HG03575 (cell line): ENCODE data around the gene PFKP.
"Not testable (repeated sequence)": the region's sequence is repeated elsewhere in the genome, so short reads cannot be mapped to it uniquely, and the experiment has no call there.

ENCODE experiments used
- ATAC-seq: cut with Tn5 transposase; IDR thresholded peaks from one replicate; pipeline ENCODE4 v1.9.1; 2021; ENCODE audit not compliant: unreplicated experiment, insufficient number of reproducible peaks, low FRiP score; ENCODE audit errors: extremely low read depth

PFKP gene

DNA sequence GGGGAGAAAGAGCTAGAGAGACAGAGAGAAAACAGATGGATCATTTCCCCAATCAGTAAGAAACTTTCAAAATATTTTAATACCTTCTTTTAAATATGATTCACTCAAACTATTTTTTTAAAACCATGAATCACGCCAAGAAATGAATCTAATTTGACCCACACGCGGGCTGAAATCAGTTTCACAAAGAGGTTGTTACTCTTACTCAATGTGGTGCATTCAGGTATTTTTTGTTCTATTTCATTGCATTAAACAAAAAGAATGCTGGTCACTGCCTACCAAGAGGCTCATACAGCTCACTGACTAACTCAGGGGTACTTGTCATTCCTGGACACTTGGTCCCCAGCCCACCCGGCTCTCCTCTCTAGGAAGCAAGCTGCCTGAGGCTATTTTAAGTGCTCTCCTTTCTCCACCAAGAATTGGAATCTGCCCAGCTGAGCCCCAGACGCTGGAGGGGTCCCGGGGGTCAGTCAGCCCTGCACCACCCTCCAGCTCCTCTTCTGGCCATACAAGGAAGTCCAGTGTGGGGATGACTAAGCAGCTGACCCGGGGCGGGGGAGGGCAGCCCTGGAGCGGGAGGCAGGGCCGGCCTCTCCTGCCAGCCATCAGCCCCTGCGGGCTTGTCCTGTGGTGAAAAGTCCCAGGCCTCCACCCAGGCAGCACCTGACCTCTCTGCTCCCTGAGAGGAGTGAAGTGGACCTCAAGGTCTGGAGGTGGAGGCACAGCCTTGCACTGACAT, 21.7 kb upstream of the PFKP start:
- no peak for ATAC-seq

DNA sequence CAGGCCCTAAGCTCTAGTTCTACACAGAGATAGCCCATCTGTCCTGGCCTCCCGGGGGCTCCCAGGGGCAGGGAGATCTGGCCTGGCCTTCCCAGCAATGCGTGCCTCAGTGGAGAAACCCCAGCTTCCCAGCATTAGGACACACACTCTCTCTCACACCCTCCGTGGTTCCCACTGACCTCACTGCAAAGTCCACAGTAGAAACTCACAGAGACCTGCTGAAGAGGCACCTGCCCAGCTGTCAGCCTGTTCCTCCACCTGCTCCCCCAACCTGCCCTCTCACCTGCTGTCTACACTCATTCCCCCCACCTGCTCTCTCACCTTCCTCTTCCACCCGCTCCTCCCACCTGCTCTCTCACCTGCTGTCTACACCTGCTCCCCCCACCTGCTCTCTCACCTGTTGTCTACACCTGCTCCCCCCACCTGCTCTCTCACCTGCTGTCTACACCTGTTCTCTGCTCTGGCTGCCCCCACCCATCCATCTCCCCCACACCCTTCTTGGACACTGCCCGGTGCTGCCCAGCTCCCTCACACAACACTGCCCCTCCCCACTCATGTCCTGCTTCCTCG, 21.1 kb upstream of the PFKP start:
- no peak for ATAC-seq

DNA sequence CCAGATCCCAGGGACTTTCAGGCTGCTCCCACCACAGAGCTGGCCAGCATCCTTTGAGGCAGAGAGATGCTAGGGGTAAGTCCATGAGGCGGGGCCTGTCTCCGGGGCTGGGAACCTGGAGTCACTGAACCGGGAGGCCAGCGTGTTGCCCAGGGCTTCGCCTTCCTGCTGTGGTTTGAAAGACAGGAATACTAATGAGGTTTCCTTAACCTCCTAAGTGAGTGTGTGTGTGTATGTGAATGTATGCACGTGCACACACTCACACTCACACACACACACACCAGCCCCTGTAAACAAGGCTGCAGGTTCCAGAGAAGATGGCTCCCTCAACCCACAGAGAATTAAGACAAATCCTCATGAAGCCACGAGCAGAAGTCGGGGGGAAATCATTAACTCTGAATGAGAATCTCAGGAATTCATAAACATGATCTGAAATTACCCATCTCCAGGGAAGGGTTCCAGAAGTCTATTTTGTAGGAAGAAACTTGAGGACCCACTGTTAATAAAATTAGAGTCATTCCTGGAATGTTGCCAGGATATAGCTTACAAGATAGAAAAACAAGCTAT, 20.3 kb upstream of the PFKP start:
- no peak for ATAC-seq

DNA sequence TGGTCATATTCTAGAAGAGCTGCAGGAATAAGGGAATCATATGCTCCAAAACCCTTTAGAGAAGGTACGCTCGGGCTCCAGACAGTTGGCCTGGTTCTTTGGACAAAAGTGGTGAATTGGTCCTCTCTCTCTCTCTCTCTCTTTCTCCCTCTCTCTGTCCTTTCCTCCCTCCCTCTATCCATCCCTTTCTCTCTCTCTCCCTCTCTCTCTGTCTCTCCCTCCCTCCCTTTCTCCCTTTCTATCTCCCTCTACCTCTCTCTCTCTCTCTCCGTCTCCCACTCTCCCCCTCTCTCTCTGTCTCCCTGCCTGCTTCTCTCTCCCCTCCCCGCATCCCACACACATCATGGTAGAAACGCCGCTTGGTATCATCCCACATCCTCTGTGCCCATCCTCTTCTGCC, 19.8 kb upstream of the PFKP start:
- no peak for ATAC-seq

DNA sequence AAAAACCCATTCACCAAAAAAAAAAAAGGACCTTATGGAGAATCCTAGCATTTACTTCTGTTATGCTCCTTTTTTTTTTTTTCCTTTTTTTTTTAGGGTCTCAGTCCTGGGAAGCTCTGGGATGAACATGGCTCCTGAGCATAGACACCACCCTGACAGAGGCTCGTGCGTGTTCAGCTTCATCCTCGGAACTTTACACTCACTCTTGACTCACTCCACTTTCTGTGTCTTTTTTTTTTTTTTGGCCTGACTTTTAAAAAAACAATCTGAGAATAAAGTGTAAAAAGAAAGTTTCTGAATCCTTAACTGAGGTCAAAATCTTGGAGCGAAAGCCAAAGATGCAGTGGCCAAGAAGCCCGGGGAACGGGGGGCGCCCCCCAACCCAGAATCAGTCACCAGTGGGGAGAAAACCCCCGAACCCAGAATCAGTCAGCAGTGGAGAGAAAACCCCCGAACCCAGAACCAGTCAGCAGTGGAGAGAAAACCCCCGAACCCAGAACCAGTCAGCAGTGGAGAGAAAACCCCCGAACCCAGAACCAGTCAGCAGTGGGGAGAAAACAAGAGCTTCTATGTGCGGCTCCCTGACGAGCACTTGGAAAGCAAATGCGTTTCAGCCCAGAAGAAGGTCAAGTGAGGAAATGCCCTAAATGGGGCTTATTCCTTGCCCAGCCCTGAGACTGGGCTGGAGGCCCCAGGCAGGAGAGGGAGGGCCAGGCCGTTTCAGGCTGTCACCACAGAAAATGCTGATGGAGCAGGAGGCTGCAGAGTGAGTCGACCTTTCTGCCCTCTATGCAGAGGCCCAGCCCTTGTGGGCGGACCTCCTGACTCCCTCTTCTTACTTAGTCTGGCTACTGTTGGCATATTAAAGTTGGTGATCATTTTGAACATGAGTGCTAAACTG, 19.0 kb upstream of the PFKP start:
- ATAC-seq: no peak

DNA sequence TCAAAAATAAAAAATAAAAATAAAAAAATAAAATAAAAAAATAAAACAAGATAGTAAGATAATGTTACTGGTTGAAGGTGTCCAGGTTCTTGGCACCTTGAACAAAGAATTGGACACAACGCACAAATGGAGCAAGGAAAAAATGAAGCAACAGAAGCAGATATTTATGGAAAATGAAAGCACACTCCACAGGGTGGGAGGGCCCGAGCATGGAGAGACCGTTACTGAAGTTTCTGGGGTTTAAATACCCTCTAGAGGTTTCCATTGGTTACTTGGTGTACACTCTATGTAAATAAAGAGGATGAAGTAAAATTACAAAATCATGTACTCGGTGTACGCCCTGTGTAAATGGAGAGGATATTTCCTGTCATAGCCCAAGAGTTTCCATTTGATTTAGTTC, 15.7 kb upstream of the PFKP start:
- no peak for ATAC-seq

DNA sequence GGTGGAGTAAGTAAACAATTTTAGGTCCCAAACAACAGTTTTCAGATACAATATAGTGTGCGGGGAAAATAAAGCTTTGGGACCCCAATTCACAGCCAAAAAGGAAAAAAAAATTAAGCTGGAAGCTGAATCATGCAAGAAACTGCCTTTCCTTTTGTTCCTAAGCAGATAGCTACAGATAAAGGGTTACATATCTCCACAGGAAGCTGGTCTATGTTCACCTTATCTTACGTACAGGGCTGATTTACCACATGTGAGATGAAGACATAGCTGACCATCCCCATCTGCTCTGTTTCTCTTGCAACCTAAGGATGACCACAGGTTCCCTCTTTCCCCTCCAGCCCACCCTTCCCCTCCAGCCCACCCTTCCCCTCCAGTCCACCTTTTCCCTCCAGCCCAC, 14.2 kb upstream of the PFKP start:
- no peak for ATAC-seq

DNA sequence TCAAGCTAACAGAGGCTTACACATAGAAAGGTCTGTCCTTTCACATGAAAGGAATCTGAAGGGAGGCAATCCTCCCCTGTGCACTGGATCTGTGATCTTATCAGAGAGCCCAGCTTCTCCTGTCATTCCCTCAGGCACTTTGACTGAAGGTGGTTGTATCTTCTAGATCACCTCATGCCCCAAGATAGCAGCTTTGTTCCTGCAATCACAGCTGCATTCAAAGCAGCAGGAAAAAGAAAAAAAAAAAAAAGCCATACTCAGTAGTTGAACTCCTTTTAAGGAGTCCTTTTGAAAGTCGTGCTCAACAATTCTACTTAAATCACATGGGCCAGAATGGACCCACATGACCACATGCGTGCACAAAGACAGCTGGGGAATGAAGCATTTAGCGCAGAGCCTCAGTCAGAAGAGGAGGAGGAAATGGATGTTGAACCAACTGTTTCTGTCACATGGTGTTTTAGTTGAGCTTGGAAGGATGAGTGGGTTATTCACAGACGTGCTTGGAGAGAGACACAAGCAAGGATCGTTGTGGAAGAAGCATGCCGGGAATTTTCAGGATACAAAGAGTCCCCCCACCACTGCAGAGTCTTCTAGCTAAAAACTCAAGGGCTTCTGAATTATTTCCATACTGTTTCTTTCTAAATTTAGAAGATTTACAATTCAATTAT, 13.0 kb upstream of the PFKP start:
- ATAC-seq: no peak

DNA sequence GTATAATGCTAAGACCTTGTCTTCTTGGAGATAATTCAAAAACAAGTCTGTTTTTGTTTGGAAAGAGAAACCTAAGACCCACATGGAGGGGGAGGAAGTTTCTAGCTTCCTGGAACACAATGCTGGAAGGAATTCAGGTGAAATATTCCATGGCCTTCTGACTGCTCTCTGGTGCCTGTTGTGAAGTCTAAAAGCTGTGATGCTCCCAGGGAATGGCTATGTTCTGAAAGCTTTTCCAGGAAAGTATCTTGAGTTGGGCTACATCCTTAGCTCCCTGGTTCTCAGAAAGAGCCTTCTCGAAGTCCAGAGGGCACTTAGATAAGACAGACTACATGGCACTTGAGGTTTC, 12.5 kb upstream of the PFKP start:
- no peak for ATAC-seq

DNA sequence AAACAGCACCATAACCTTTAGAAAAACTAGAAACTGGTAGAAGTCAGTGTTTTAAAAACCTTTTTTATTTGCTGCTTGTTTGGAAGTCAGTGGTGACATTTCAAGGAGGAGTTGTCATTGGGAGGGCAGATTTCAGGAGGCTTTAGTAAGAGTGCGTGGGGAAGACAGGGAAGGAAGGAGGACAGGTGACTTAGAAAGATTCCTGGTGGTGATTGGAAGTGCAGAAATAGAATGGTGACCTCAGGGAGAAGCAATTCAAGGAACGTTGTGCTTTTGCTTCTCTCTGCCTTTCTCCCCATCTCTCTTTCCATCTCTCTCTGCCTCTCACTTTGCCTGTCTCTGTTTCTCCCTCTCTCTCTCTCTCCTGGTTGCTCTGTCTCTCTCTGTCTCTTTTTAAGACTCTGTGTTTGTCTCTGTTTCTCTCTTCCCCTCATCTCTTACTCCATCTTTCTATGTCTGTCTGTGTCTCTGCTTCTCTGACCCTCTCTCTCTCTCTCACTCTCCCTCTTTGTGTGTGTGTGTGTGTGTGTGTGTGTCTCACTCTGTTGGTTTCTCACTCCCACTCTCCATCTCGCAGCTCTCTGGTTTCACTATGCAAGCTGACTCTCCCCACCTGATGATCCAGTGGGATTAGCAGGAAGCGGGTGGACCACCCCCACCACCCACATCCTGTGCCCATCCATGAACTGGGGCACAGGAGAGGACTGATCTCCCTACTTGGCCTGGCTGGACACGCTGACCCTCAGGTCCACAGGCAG, 10.9 kb upstream of the PFKP start:
- no peak for ATAC-seq

DNA sequence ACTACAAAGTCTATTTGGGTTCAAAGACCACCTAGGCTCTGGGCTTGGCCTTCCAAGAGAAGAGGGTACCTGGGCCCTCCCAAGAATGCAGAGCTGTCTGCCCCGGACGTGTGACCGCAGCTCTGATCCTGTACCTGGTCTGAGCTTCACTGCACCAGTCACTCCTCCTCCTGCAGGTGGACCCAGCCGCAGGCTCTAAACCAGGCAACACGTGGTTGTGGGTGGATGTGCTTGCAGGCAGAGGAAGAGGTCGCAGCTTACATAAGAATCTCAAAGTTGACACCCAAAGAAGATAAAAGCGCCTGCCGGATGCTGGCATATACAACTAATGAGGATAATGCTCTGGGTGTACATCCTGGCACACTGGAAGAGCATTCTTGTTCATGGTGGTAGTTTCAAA, 9.4 kb upstream of the PFKP start:
- ATAC-seq: no peak

DNA sequence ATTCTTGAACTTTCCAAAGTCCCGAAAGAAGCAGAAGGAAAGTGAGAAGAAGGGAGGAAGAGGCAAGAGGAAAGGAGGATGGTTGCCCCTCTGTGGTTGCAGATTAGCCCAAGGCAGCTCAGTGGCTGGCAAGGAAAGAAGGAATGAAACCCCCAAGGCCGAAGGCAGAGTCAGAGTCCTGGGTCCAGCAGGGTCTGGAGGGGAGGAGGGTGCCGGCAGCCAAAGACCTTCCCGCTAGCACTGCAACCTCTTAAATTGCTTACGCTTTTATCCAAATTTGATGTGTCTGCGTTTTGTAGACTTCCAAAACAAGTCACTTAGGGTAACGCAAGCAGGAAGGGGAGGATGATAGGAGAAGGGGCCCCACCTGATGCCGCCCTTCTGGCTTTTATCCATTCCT, 7.4 kb upstream of the PFKP start:
- ATAC-seq: no peak

DNA sequence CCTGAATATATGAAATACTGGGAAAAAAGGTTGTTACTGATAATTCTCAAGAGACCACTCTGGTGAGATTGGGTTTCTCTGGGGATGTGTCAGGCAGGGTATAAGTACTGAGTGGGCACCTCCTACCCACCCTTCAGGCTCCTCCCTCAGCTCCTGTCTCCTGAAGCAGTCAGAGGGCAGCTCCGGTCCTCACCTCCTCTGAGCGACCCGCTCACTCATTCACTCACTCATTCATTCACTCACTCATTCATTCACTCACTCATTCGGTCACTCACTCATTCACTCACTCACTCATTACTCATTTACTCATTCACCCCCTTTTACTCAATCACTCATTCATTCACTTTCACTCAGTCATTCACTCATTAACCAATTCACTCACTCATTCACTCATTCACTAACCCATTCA, 6.9 kb upstream of the PFKP start:
- no peak for ATAC-seq

DNA sequence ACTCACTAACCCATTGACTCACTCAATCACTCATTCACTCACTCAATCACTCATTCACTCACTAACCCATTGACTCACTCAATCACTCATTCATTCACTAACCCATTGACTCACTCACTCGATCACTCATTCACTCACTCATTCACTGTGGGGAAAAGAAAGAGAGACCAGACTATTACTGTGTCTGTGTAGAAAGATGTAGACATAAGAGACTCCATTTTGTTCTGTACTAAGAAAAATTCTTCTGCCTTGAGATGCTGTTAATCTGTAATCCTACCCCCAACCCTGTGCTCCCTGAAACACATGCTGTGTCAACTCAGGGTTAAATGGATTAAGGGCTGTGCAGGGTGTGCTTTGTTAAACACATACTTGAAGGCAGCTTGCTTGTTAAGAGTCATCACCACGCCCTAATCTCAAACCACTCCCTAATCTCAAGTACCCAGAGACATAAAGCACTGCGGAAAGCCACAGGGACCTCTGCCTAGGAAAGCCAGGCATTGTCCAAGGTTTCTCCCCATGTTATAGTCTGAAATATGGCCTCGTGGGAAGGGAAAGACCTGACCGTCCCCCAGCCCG, 5.9 kb upstream of the PFKP start:
- ATAC-seq: not testable (repeated sequence)

DNA sequence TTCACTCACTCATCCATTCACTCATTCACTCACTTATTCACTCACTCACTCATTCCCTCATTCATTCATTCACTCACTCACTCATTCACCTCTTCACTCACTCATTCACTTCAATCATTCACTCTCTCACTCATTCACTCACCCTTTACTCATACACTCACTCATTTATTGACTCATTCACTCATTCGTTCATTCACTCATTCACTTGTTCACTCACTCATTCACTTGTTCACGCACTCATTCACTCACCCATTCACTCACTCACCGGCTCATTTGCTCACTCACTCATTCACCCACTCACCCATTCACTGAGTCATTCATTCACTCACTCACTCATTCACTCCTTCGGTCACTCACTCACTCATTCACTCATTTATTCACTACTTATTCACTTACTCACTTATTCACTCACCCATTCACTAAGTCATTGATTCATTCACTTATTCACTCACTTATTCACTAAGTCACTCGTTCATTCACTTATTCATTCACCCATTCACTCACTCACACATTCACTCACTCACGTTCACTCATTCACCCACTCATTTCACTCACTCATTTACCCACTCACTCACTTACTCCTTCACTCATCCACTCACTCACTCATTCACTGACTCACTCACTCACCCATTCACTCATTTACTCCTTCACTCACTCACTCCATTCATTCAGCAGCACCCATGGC, 4.7 kb upstream of the PFKP start:
- no peak for ATAC-seq

DNA sequence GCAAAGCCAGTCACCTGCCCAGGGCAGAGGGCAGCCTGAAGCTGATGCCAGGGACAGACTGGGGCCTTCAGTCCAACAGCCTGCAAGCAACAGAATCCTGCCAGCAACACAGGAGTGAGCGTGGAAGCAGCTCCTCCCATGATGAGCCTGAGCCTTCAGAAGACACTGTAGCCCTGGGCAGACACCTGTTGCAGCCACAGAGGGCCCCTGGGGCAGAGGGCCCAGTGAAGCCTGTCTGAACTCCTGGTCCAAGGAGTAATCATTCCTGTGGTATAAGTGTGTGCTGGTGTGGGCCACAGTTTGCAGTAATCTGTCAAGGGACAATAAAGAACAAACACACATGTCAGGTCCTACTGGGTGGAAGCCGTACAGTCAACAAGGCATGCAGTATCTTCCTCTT, 2.9 kb upstream of the PFKP start:
- ATAC-seq: no peak

DNA sequence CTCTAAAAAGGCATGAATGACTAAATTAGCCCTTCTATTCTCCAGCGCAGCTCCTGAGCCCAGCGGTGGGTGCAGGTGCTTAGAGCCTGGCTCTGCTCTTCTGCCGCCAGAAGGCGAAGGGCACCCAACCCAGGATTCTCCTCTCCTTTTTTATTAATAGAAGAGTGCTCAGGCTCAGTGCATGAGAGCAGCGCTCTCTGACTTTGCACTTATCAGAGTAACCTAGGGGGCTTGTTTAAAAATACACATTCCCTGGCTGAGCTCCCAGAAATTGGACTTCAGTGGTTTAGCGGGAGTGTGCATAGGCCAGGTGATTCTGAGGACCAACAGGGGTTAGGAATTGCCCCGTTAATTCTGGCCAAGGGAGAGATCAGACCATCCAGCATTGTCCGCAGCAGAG, 1.7 kb upstream of the PFKP start:
- no peak for ATAC-seq
